ENCODE data around the gene ALPK3. TPM values are rescaled to one million over a fixed set of nuclear protein-coding genes. Genes with fewer than 3 reads are reported as not detected.

The ALPK3 gene
- total RNA-seq, 2 donors from 2014 or later: 7.8 to 15.8 TPM

- no peak for ATAC-seq
- WGBS, 2 donors: 82 to 83% methylated on average over 6 of the region's 6 CpGs
These were observed 7.3 kb downstream of the ALPK3 start for GRCh38 chr15:84824260-84825007.

GRCh38 chr15:84826369-84826823, 9.2 kb downstream of the ALPK3 start:
- no peaks in the 10 kb centered on the region for H3K27me3 ChIP-seq
- WGBS, 2 donors: 35 to 54% methylated on average over 5 to 6 of the region's 6 CpGs
- H3K36me3 ChIP-seq (replicated peaks in 1 of 2; ENCODE audit: insufficient read depth in 1 of 2, low read depth in 2 of 2): no peaks in the 10 kb centered on the region
- no peak overlapping the region for H3K4me3 ChIP-seq
- TF ChIP-seq CTCF (IDR thresholded peaks at IDR 0.05) (peak; percentile 36 to 89 (median 71)), POLR2A (IDR thresholded peaks at IDR 0.05) (no peak)
- ATAC-seq (peak; percentile 81), DNase-seq (peak; percentile 73 to 84 (median 76))
- H3K9me3 ChIP-seq: no peaks in the 10 kb centered on the region
- peak overlapping the region in 1 of 4 donors; percentile 1 for H3K27ac ChIP-seq
- intact Hi-C loops (cut with DNase I): no loop called here
- H3K4me1 ChIP-seq: peaks cover 19% of the 10 kb centered on the region

More at GRCh38 chr15:84824260-84825007, 7.3 kb downstream of the ALPK3 start:
- peaks cover 25% of the 10 kb centered on the region for H3K4me1 ChIP-seq
- intact Hi-C loops (cut with DNase I): no loop called here
- no peaks in the 10 kb centered on the region for H3K36me3 ChIP-seq (replicated peaks in 1 of 2; ENCODE audit: insufficient read depth in 1 of 2, low read depth in 2 of 2)
- TF ChIP-seq CTCF (IDR thresholded peaks at IDR 0.05) (no peak), POLR2A (IDR thresholded peaks at IDR 0.05) (no peak)
- no peaks in the 10 kb centered on the region for H3K9me3 ChIP-seq
- no peak overlapping the region for H3K27ac ChIP-seq
- no peak overlapping the region for H3K4me3 ChIP-seq
- no peaks in the 10 kb centered on the region for H3K27me3 ChIP-seq
- DNase-seq: peak in 1 of 4 donors; percentile 34

DNA sequence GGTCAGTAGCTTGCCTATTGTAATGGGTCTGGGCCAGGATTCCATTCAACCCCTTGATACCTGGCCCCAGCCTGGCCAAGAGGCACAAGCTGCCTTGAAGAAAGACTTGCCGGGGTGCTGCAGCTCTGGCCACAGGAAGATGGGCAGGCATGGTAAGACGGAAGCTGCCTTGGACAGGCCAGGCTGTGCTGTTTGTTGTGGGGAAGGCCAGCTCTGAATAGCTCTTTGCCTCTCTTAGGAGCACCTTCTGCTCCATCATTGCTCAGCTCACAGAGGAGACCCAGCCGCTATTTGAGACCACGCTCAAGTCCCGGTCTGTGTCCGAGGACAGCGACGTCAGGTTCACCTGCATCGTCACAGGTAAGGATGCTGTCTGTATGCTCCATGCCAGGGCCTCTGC, 10.1 kb downstream of the ALPK3 start:
- H3K4me3 ChIP-seq: no peak overlapping the region
- intact Hi-C loops (cut with DNase I): no loop called here
- ATAC-seq (no peak), DNase-seq (no peak)
- no peaks in the 10 kb centered on the region for H3K27me3 ChIP-seq
- no peaks in the 10 kb centered on the region for H3K36me3 ChIP-seq (replicated peaks in 1 of 2; ENCODE audit: insufficient read depth in 1 of 2, low read depth in 2 of 2)
- H3K4me1 ChIP-seq: peaks cover 27% of the 10 kb centered on the region
- no peak for TF ChIP-seq CTCF (IDR thresholded peaks at IDR 0.05)
- TF ChIP-seq POLR2A (IDR thresholded peaks at IDR 0.05): no peak
- H3K27ac ChIP-seq: no peak overlapping the region
- H3K9me3 ChIP-seq: no peaks in the 10 kb centered on the region
- 97 to 99% methylated on average over 6 to 9 of the region's 9 CpGs for WGBS, 2 donors

- intact Hi-C loops (cut with DNase I): no loop called here
- Histone ChIP-seq H3K36me3 (replicated peaks in 1 of 2; ENCODE audit: insufficient read depth in 1 of 2, low read depth in 2 of 2) (no peaks in the 10 kb centered on the region), H3K4me3 (no peak overlapping the region), H3K9me3 (no peaks in the 10 kb centered on the region), H3K27ac (peak overlapping the region; percentile 14 to 53 (median 38)), H3K4me1 (peaks cover 30% of the 10 kb centered on the region), H3K27me3 (no peaks in the 10 kb centered on the region)
- TF ChIP-seq CTCF (IDR thresholded peaks at IDR 0.05): no peak
- no peak for TF ChIP-seq POLR2A (IDR thresholded peaks at IDR 0.05)
- ATAC-seq (peak; percentile 26), DNase-seq (peak in 2 of 4 donors; percentile 52 to 58)
- WGBS, 2 donors: 59 to 61% methylated on average over 14 of the region's 14 CpGs
These were observed 11.1 kb downstream of the ALPK3 start for GRCh38 chr15:84828086-84828908.
